GM23338 (cell line): ENCODE measurements around the gene TNNT3.

Experiments used
- CREB1 ChIP-seq: fragments of 250-450 bp; sonication (Bioruptor Pico); IDR thresholded peaks from 2 replicates; pipeline ENCODE4 v1.5.0; 2020; ENCODE audit warnings: low read depth, mild to moderate bottlenecking, moderate library complexity
- EZH2 ChIP-seq: fragments of 200-600 bp; sonication (generic); IDR thresholded peaks from one replicate; pipeline ENCODE4 v1.8.0; 2017; ENCODE audit warnings: antibody characterized with exemption, mild to moderate bottlenecking, low read depth; ENCODE audit not compliant: unreplicated experiment
- EZH2phosphoT487 ChIP-seq: fragments of 200-600 bp; sonication (generic); IDR thresholded peaks from one replicate; pipeline ENCODE4 v1.8.1; 2018; ENCODE audit warnings: antibody characterized with exemption; ENCODE audit not compliant: unreplicated experiment
- JUNB ChIP-seq: IDR thresholded peaks from one replicate; pipeline ENCODE4 v1.6.1; 2016; ENCODE audit warnings: antibody characterized with exemption; ENCODE audit not compliant: unreplicated experiment
- POLR2AphosphoS5 ChIP-seq: IDR thresholded peaks from 2 replicates; pipeline ENCODE4 v1.6.1; 2016; ENCODE audit warnings: antibody characterized with exemption, low read depth
- ZNF114 ChIP-seq: fragments of 250-450 bp; sonication (Bioruptor Pico); IDR thresholded peaks from 2 replicates; pipeline ENCODE4 v1.5.0; 2020; ENCODE audit warnings: mild to moderate bottlenecking, moderate library complexity
- TF ChIP-seq, protein P1 (sequence below), 2 experiments: fragments of 200-600 bp in 1 of 2; sonication (generic) in 1 of 2; conservative IDR thresholded peaks; 2 replicates each; pipeline versions ENCODE4 v1.5.1 to v1.6.1; 2016 to 2017; ENCODE audit warnings: antibody characterized with exemption in 2 of 2, low read depth in 2 of 2, mild to moderate bottlenecking in 2 of 2, moderate library complexity in 1 of 2
- TF ChIP-seq, protein P2 (sequence below): IDR thresholded peaks from one replicate; pipeline ENCODE4 v1.6.1; 2018; ENCODE audit warnings: antibody characterized with exemption; ENCODE audit not compliant: unreplicated experiment
- TF ChIP-seq, protein P3 (sequence below): fragments of 250-450 bp; sonication (Bioruptor Pico); IDR thresholded peaks from 2 replicates; pipeline ENCODE4 v1.5.0; 2020; ENCODE audit warnings: mild to moderate bottlenecking, moderate library complexity
- TF ChIP-seq, protein P4 (sequence below): IDR thresholded peaks from 2 replicates; pipeline ENCODE4 v1.6.1; 2016; ENCODE audit warnings: antibody characterized with exemption

DNA sequence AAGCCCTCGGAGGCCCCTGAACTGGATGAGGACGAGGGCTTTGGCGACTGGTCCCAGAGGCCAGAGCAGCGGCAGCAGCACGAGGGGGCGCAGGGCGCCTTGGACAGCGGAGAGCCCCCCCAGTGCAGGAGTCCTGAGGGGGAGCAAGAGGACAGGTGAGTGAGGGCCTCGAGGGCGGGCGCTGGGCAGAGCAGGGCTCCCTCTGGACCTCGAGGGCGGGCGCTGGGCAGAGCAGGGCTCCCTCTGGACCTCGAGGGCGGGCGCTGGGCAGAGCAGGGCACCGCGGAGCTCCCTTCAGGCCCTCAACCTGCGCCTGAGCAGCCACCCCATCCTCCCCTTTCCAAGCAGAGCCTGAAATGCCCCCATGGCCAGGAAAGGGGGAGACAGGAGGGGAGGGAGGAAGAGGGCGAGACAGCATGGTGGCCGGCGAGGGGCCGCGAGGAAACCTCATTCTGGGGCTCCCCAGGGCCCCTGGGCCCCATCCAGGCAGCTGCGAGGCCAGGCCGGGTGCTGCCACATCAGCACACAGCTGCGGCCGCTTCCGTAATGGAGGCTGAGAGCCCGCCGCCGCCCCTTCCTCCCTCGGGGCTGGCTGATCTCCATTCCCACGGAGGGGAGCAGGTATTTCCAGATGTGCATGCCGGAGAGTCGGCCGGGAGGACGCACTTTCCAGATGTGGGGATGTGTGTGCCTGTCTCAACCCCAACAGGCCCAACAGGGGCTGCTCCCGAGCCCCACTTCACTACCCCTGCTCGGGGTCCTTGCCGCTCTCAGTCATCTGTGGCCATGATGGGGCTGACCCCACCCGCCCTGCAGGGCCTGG is 37.9 kb upstream of the TNNT3 start:
- TF ChIP-seq EZH2 (no peak), JUNB (no peak), CREB1 (CRISPR knock-in tag) (no peak), EZH2phosphoT487 (no peak), POLR2AphosphoS5 (no peak), ZNF114 (CRISPR knock-in tag) (no peak)
- TF ChIP-seq, protein P1, sequence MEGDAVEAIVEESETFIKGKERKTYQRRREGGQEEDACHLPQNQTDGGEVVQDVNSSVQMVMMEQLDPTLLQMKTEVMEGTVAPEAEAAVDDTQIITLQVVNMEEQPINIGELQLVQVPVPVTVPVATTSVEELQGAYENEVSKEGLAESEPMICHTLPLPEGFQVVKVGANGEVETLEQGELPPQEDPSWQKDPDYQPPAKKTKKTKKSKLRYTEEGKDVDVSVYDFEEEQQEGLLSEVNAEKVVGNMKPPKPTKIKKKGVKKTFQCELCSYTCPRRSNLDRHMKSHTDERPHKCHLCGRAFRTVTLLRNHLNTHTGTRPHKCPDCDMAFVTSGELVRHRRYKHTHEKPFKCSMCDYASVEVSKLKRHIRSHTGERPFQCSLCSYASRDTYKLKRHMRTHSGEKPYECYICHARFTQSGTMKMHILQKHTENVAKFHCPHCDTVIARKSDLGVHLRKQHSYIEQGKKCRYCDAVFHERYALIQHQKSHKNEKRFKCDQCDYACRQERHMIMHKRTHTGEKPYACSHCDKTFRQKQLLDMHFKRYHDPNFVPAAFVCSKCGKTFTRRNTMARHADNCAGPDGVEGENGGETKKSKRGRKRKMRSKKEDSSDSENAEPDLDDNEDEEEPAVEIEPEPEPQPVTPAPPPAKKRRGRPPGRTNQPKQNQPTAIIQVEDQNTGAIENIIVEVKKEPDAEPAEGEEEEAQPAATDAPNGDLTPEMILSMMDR (conservative IDR thresholded peaks at IDR 0.05; ENCODE audit: low read depth in 2 of 2), result no peak
- TF ChIP-seq, protein P2, sequence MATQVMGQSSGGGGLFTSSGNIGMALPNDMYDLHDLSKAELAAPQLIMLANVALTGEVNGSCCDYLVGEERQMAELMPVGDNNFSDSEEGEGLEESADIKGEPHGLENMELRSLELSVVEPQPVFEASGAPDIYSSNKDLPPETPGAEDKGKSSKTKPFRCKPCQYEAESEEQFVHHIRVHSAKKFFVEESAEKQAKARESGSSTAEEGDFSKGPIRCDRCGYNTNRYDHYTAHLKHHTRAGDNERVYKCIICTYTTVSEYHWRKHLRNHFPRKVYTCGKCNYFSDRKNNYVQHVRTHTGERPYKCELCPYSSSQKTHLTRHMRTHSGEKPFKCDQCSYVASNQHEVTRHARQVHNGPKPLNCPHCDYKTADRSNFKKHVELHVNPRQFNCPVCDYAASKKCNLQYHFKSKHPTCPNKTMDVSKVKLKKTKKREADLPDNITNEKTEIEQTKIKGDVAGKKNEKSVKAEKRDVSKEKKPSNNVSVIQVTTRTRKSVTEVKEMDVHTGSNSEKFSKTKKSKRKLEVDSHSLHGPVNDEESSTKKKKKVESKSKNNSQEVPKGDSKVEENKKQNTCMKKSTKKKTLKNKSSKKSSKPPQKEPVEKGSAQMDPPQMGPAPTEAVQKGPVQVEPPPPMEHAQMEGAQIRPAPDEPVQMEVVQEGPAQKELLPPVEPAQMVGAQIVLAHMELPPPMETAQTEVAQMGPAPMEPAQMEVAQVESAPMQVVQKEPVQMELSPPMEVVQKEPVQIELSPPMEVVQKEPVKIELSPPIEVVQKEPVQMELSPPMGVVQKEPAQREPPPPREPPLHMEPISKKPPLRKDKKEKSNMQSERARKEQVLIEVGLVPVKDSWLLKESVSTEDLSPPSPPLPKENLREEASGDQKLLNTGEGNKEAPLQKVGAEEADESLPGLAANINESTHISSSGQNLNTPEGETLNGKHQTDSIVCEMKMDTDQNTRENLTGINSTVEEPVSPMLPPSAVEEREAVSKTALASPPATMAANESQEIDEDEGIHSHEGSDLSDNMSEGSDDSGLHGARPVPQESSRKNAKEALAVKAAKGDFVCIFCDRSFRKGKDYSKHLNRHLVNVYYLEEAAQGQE, result no peak
- TF ChIP-seq, protein P3, sequence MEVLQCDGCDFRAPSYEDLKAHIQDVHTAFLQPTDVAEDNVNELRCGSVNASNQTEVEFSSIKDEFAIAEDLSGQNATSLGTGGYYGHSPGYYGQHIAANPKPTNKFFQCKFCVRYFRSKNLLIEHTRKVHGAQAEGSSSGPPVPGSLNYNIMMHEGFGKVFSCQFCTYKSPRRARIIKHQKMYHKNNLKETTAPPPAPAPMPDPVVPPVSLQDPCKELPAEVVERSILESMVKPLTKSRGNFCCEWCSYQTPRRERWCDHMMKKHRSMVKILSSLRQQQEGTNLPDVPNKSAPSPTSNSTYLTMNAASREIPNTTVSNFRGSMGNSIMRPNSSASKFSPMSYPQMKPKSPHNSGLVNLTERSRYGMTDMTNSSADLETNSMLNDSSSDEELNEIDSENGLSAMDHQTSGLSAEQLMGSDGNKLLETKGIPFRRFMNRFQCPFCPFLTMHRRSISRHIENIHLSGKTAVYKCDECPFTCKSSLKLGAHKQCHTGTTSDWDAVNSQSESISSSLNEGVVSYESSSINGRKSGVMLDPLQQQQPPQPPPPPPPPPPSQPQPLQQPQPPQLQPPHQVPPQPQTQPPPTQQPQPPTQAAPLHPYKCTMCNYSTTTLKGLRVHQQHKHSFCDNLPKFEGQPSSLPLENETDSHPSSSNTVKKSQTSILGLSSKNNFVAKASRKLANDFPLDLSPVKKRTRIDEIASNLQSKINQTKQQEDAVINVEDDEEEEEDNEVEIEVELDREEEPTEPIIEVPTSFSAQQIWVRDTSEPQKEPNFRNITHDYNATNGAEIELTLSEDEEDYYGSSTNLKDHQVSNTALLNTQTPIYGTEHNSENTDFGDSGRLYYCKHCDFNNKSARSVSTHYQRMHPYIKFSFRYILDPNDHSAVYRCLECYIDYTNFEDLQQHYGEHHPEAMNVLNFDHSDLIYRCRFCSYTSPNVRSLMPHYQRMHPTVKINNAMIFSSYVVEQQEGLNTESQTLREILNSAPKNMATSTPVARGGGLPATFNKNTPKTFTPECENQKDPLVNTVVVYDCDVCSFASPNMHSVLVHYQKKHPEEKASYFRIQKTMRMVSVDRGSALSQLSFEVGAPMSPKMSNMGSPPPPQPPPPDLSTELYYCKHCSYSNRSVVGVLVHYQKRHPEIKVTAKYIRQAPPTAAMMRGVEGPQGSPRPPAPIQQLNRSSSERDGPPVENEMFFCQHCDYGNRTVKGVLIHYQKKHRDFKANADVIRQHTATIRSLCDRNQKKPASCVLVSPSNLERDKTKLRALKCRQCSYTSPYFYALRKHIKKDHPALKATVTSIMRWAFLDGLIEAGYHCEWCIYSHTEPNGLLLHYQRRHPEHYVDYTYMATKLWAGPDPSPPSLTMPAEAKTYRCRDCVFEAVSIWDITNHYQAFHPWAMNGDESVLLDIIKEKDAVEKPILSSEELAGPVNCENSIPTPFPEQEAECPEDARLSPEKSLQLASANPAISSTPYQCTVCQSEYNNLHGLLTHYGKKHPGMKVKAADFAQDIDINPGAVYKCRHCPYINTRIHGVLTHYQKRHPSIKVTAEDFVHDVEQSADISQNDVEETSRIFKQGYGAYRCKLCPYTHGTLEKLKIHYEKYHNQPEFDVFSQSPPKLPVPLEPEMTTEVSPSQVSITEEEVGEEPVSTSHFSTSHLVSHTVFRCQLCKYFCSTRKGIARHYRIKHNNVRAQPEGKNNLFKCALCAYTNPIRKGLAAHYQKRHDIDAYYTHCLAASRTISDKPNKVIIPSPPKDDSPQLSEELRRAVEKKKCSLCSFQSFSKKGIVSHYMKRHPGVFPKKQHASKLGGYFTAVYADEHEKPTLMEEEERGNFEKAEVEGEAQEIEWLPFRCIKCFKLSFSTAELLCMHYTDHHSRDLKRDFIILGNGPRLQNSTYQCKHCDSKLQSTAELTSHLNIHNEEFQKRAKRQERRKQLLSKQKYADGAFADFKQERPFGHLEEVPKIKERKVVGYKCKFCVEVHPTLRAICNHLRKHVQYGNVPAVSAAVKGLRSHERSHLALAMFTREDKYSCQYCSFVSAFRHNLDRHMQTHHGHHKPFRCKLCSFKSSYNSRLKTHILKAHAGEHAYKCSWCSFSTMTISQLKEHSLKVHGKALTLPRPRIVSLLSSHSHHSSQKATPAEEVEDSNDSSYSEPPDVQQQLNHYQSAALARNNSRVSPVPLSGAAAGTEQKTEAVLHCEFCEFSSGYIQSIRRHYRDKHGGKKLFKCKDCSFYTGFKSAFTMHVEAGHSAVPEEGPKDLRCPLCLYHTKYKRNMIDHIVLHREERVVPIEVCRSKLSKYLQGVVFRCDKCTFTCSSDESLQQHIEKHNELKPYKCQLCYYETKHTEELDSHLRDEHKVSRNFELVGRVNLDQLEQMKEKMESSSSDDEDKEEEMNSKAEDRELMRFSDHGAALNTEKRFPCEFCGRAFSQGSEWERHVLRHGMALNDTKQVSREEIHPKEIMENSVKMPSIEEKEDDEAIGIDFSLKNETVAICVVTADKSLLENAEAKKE (CRISPR knock-in tag), result no peak
- TF ChIP-seq, protein P4, sequence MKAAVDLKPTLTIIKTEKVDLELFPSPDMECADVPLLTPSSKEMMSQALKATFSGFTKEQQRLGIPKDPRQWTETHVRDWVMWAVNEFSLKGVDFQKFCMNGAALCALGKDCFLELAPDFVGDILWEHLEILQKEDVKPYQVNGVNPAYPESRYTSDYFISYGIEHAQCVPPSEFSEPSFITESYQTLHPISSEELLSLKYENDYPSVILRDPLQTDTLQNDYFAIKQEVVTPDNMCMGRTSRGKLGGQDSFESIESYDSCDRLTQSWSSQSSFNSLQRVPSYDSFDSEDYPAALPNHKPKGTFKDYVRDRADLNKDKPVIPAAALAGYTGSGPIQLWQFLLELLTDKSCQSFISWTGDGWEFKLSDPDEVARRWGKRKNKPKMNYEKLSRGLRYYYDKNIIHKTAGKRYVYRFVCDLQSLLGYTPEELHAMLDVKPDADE, result no peak
